Lower lobe of right lung (tissue), 2 donors: ENCODE results near the gene SLC7A11. TPM values are rescaled to one million over a fixed set of nuclear protein-coding genes. Genes with fewer than 3 reads are reported as not detected.

Experiments used
- ATAC-seq, 2 donors: fragments of 200-7000 bp; cut with Tn5 transposase; one replicate each; pipeline ENCODE4 v1.9.1; 2020 to 2022; ENCODE audit warnings: mild to moderate bottlenecking in 2 of 2, moderate library complexity in 2 of 2
- DNase-seq: peaks from one replicate; pipeline ENCODE4 v3.0.0-alpha.2; 2020
- H3K27ac ChIP-seq: fragments of 200-600 bp; one replicate; pipeline ENCODE4 v1.8.0; 2022
- H3K27me3 ChIP-seq: fragments of 200-600 bp; one replicate; pipeline ENCODE4 v1.8.0; 2022; ENCODE audit warnings: low read depth
- H3K36me3 ChIP-seq: fragments of 200-600 bp; one replicate; pipeline ENCODE4 v1.8.0; 2022; ENCODE audit warnings: mild to moderate bottlenecking
- H3K4me1 ChIP-seq: fragments of 200-600 bp; one replicate; pipeline ENCODE4 v1.8.0; 2022
- H3K4me3 ChIP-seq: fragments of 200-600 bp; one replicate; pipeline ENCODE4 v1.8.0; 2022; ENCODE audit warnings: mild to moderate bottlenecking
- H3K9me3 ChIP-seq: fragments of 200-600 bp; one replicate; pipeline ENCODE4 v1.8.0; 2022
- intact Hi-C: fragments of 100-400 bp; cut with DNase I; formaldehyde crosslinking; loops from one replicate; pipeline ENCODE4 v1.11.0; 2022
- total RNA-seq: library from RNA; stranded (reverse); fragmentation: NEBNext Ultra II Directional; extraction: Animal tissue kit (Norgen Biotek cat#: 25700); gene quantifications from one replicate; pipeline ENCODE4 v1.2.1, GENCODE V29; 2021
- TF ChIP-seq, protein P1 (sequence below): fragments of 200-600 bp; IDR thresholded peaks from one replicate; pipeline ENCODE4 v1.8.0; 2022; ENCODE audit warnings: antibody characterized with exemption, mild to moderate bottlenecking
- donor health status: DM: no; HTN: yes; CAD: no; lungs with severe emphysema.

SLC7A11 gene
- total RNA-seq, 1 donor from 2014 or later: 3.2 TPM

DNA sequence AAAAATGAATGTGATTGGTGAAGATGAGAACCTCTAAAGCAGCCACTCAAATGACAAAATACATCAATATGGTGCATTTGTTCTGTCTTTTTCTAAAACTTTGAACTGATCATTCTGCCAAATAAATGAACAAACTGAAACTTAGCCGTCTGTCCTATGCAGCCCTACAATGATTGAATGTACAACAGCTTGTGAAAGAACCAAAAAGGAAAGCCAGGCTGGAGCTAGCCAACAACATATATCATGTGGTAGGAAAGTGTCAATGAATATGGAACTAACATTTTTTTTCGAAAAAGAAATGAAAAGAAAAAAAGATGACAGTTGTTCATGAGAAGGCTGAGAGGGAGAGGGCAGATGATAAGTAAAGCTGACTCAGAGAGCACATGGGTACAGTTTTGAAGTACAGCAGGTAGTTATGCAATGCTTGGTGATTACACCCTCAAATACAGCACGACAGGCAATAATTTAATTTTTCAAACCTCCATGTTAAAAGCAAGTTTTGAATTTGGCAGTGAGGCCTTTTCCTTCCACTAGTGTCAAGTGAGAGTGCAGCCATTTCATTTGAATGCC is 21.2 kb upstream of the SLC7A11 start:
- peak in 1 of 2 donors; percentile 48 for ATAC-seq

DNA sequence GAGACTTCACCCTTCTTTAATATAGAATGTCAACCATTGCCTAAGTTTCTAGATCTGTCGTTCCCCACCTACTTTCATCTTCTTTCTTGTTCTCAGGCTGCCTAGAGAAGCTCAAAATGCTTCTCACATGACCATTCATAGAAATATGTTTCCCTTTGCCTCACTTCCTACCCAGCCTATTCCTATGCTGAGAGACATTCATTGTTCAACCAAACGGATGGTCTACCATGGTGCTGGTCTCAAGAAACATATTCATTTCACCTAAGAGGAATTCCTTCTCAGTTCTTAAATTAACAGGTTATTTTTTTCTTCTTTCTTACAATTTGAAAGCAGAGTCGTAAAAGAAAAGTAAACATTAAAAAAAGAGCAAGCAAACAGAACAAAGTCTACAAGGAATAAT is 20.3 kb upstream of the SLC7A11 start:
- no peak for DNase-seq
- H3K27me3 ChIP-seq: no peaks in the 10 kb centered on the region
- H3K36me3 ChIP-seq: no peaks in the 10 kb centered on the region
- ATAC-seq: no peak
- H3K27ac ChIP-seq: no peak overlapping the region
- TF ChIP-seq, protein P1, sequence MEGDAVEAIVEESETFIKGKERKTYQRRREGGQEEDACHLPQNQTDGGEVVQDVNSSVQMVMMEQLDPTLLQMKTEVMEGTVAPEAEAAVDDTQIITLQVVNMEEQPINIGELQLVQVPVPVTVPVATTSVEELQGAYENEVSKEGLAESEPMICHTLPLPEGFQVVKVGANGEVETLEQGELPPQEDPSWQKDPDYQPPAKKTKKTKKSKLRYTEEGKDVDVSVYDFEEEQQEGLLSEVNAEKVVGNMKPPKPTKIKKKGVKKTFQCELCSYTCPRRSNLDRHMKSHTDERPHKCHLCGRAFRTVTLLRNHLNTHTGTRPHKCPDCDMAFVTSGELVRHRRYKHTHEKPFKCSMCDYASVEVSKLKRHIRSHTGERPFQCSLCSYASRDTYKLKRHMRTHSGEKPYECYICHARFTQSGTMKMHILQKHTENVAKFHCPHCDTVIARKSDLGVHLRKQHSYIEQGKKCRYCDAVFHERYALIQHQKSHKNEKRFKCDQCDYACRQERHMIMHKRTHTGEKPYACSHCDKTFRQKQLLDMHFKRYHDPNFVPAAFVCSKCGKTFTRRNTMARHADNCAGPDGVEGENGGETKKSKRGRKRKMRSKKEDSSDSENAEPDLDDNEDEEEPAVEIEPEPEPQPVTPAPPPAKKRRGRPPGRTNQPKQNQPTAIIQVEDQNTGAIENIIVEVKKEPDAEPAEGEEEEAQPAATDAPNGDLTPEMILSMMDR: no peak
- intact Hi-C loops: no loop called here
- no peaks in the 10 kb centered on the region for H3K9me3 ChIP-seq
- H3K4me3 ChIP-seq: no peak overlapping the region
- H3K4me1 ChIP-seq: no peaks in the 10 kb centered on the region

More for the DNA sequence above, 21.2 kb upstream of the SLC7A11 start:
- no peaks in the 10 kb centered on the region for H3K9me3 ChIP-seq
- intact Hi-C loops: no loop called here
- TF ChIP-seq, protein P1: no peak
- H3K27ac ChIP-seq: no peak overlapping the region
- no peaks in the 10 kb centered on the region for H3K36me3 ChIP-seq
- no peaks in the 10 kb centered on the region for H3K4me1 ChIP-seq
- DNase-seq: no peak
- no peaks in the 10 kb centered on the region for H3K27me3 ChIP-seq
- H3K4me3 ChIP-seq: no peak overlapping the region

DNA sequence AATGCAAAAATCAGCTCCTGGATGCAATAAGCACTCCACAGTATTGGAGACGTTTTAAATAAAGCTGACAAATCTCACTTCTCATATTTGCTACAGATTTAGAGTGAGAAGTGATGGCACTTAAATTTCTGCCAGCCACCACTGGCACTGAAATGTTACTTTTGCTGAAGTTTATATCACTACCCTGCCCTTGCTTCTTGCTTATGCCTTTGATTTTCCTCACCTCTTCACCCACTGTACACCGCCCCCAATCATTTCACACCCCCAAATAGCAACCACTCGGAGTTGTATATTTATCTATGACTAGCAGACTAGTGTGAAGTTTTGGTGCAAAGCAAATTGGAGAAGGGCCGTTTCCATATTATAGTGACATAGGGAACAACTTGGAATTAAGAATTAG is 19.9 kb upstream of the SLC7A11 start:
- Histone ChIP-seq H3K27me3 (no peaks in the 10 kb centered on the region), H3K27ac (no peak overlapping the region), H3K4me3 (no peak overlapping the region), H3K9me3 (no peaks in the 10 kb centered on the region), H3K4me1 (no peaks in the 10 kb centered on the region), H3K36me3 (no peaks in the 10 kb centered on the region)
- intact Hi-C loops: no loop called here
- TF ChIP-seq, protein P1: no peak
- ATAC-seq (no peak), DNase-seq (no peak)

DNA sequence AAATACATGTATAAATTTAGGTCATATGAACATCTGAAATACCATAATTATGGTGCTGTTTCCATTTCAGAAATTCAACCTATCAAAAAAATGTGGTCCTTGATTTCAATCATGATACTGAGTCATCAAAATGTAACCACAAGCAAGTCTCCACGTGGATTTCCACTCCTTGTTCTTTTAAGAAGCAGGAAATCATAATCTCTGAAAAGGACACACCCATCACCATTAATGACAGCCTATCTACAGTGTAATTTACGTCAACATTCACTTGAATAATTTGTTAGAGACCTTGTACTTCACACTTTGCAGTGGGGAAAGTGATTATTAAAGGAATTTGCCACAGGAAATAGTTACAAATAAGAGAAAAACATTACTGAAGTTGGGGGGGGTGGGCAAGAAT is 17.7 kb upstream of the SLC7A11 start:
- intact Hi-C loops: no loop called here
- no peaks in the 10 kb centered on the region for H3K27me3 ChIP-seq
- DNase-seq (no peak), ATAC-seq (no peak)
- no peak overlapping the region for H3K27ac ChIP-seq
- no peaks in the 10 kb centered on the region for H3K9me3 ChIP-seq
- TF ChIP-seq, protein P1: no peak
- H3K4me1 ChIP-seq: no peaks in the 10 kb centered on the region
- H3K36me3 ChIP-seq: no peaks in the 10 kb centered on the region
- H3K4me3 ChIP-seq: no peak overlapping the region

DNA sequence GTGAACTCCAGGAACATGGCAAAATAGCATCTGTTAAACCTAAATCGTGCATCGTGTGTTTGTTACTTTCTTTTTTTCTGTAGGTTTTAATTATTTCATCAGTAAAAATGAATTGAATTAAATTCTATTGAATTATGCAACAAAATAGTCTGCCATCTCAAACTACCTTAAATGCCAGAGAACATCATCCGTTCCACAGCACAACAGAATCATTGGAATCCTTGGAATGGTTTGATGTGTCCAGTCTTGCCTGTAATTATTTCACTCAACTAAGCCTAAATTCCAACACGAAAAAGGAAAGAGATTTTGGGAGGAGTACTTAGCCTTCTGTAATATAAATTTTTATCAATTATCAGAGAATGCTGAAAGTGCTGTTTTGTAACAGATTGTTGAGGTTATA is 17.1 kb upstream of the SLC7A11 start:
- no peak for DNase-seq
- no peaks in the 10 kb centered on the region for H3K36me3 ChIP-seq
- no peaks in the 10 kb centered on the region for H3K9me3 ChIP-seq
- TF ChIP-seq, protein P1: no peak
- ATAC-seq: no peak
- no peaks in the 10 kb centered on the region for H3K27me3 ChIP-seq
- no peak overlapping the region for H3K4me3 ChIP-seq
- H3K4me1 ChIP-seq: no peaks in the 10 kb centered on the region
- intact Hi-C loops: no loop called here
- no peak overlapping the region for H3K27ac ChIP-seq

DNA sequence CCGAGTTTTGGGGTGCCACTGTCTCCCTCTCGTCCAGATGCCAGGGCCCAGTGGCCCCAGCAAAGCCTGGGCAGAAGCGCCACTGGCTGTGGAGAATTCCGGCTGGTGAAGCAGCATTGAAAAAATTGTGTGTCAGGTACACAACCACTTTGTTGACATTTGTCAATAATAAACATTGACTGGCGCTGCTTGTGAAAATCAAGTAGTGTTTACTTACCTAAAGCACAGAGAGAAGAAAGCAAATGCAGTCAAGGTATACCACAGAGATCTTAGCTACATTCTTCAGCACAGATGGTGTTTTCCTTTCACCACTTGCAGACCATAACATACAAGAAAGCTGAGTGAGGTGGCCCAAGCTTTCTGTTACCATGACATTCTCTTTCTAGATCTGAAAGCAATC is 14.5 kb upstream of the SLC7A11 start:
- H3K4me3 ChIP-seq: no peak overlapping the region
- no peak for ATAC-seq
- no peak overlapping the region for H3K27ac ChIP-seq
- intact Hi-C loops: no loop called here
- no peaks in the 10 kb centered on the region for H3K36me3 ChIP-seq
- no peaks in the 10 kb centered on the region for H3K4me1 ChIP-seq
- TF ChIP-seq, protein P1: no peak
- H3K9me3 ChIP-seq: no peaks in the 10 kb centered on the region
- no peak for DNase-seq
- H3K27me3 ChIP-seq: no peaks in the 10 kb centered on the region
